Measurements from ENCODE around the gene ALB.
"Not testable (repeated sequence)": the region's sequence is repeated elsewhere in the genome, so short reads cannot be mapped to it uniquely, and the experiment has no call there.

ALB gene

GRCh38 chr4:73404042-73404441 is at the start of gene ALB:
Gene ALB, plus strand, starts transcription at chr4:73404287. Its CDS starts 41 bp downstream, at chr4:73404328.
- no peak for DNase-seq

- DNase-seq, result not testable (repeated sequence)
Measured at GRCh38 chr4:73357174-73357573, 46.9 kb upstream of the ALB start.

- DNase-seq, result not testable (repeated sequence)
Measured at GRCh38 chr4:73369506-73370199, 34.4 kb upstream of the ALB start.

- no peak for DNase-seq
Measured at GRCh38 chr4:73375328-73375741, 28.8 kb upstream of the ALB start.

- no peak for DNase-seq
Measured at GRCh38 chr4:73376251-73376650, 27.8 kb upstream of the ALB start.

GRCh38 chr4:73376976-73377375 is 27.1 kb upstream of the ALB start:
- DNase-seq, result no peak

GRCh38 chr4:73378887-73379286 is 25.2 kb upstream of the ALB start:
- DNase-seq, result no peak

GRCh38 chr4:73379946-73380345 is 24.1 kb upstream of the ALB start:
- DNase-seq, result no peak

- no peak for DNase-seq
Measured at GRCh38 chr4:73381214-73381613, 22.9 kb upstream of the ALB start.

GRCh38 chr4:73383452-73383851 is 20.6 kb upstream of the ALB start:
- no peak for DNase-seq

- no peak for DNase-seq
Measured at GRCh38 chr4:73387552-73387951, 16.5 kb upstream of the ALB start.

- DNase-seq, result no peak
Measured at GRCh38 chr4:73388887-73389286, 15.2 kb upstream of the ALB start.

GRCh38 chr4:73389663-73390062 is 14.4 kb upstream of the ALB start:
- DNase-seq, result not testable (repeated sequence)

- no peak for DNase-seq
Measured at GRCh38 chr4:73391774-73392173, 12.3 kb upstream of the ALB start.

- no peak for DNase-seq
Measured at GRCh38 chr4:73392936-73393335, 11.2 kb upstream of the ALB start.

GRCh38 chr4:73396304-73396703 is 7.8 kb upstream of the ALB start:
- no peak for DNase-seq

- DNase-seq, result no peak
Measured at GRCh38 chr4:73396993-73397972, 6.8 kb upstream of the ALB start.

- no peak for DNase-seq
Measured at GRCh38 chr4:73401412-73401811, 2.7 kb upstream of the ALB start.

- no peak for DNase-seq
Measured at GRCh38 chr4:73404457-73404856, 370 bp downstream of the ALB start.

- no peak for DNase-seq
Measured at GRCh38 chr4:73405138-73405537, 1.1 kb downstream of the ALB start.

- DNase-seq, result no peak
Measured at GRCh38 chr4:73406548-73406875, 2.4 kb downstream of the ALB start.

GRCh38 chr4:73407227-73407673 is 3.2 kb downstream of the ALB start:
- DNase-seq, result no peak

- DNase-seq, result no peak
Measured at GRCh38 chr4:73408181-73408867, 4.2 kb downstream of the ALB start.

All from NCI-H526 treated with DMSO at 0.1 percent for 48 hours (cell line).